ENCODE results near the gene ARAP1.
A peak's percentile ranks its signal among the peaks of the same experiment; 100 is the strongest.

The ARAP1 gene

DNA sequence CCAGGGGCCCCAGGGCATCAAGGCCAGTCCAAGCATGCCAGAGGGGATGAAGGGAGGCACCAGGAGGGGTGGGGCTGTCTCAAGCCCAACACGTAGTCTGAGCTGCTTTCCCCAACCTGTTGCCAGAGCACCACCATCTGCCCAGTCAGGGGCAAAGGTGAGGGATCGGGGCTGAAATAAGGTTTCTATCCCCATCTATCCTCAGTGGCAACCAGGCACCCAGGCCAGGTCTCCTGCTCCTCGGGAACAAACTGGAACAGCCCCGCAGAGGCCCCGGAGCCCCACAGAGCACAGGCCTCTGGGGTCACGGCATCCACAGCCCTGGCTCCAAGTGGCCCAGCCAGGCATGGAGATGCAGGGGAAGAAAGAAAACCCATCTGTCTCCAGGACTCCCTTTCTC is 22.3 kb upstream of the ARAP1 start:
- Mint-ChIP-seq H3K27me3 (no peaks in the 10 kb centered on the region), H3K4me1 (ENCODE audit: low read depth) (peaks cover 2% of the 10 kb centered on the region), H3K4me3 (no peak overlapping the region), H3K9me3 (no peaks in the 10 kb centered on the region), H3K27ac (no peak overlapping the region), H3K36me3 (ENCODE audit: low read depth) (no peaks in the 10 kb centered on the region)
- no peak for DNase-seq

DNA sequence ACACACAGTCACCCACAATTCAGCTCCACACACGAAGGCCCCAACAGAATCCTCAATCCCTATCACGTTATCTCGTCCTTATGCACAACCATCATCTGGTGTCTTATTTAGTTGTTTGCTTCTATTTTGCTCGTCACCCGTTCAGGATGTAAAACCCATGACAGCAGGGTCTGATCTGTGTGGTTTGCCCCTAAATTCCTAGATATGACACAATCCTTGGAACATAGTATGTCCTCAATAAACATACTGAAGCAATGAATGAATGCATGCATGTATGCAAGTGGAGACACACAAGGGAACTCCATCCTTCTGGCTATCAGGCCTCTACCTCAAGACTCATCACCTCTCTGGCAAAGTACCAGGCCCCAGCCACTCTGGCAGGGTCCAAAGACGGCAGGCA is 21.5 kb upstream of the ARAP1 start:
- Mint-ChIP-seq H3K27me3 (no peaks in the 10 kb centered on the region), H3K4me1 (ENCODE audit: low read depth) (no peaks in the 10 kb centered on the region), H3K27ac (no peak overlapping the region), H3K36me3 (ENCODE audit: low read depth) (no peaks in the 10 kb centered on the region), H3K4me3 (no peak overlapping the region), H3K9me3 (no peaks in the 10 kb centered on the region)
- no peak for DNase-seq

DNA sequence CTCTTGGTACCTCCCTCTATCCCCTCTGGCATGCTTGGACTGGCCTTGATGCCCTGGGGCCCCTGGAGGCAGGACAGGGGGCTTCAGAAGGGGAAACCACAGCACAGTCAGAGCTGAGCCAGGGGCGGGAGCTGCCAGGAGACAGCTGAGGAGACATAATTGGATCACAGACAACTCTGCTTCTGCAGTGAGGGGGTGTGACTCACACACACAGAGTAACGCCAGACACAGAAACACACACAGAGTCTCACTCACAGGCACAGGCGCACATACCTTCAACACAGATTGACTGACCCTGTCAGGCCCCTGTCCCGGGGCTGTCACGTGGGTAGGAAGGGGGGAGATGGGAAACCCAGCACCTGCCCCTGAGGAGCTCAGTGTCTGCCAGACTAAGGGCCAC is 21.1 kb upstream of the ARAP1 start:
- Mint-ChIP-seq H3K27ac (no peak overlapping the region), H3K36me3 (ENCODE audit: low read depth) (no peaks in the 10 kb centered on the region), H3K27me3 (no peaks in the 10 kb centered on the region), H3K9me3 (no peaks in the 10 kb centered on the region), H3K4me3 (no peak overlapping the region), H3K4me1 (ENCODE audit: low read depth) (no peaks in the 10 kb centered on the region)
- no peak for DNase-seq

DNA sequence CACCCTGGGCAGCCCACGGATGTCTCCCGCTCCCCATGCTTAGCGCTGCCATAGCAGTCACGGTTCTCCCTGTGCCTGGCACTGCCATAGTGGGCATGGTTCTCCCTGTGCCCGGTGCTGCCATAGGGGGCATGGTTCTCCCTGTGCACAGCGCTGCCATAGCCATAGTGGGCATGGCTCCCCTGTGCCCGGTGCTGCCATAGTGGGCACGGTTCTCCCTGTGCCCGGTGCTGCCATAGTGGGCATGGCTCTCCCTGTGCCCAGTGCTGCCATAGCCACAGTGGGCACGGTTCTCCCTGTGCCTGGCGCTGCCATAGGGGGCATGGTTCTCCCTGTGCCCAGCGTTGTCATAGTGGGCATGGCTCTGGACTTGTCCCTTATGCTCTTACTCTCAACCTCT is 19.9 kb upstream of the ARAP1 start:
- Mint-ChIP-seq H3K27me3 (no peaks in the 10 kb centered on the region), H3K4me3 (no peak overlapping the region), H3K36me3 (ENCODE audit: low read depth) (no peaks in the 10 kb centered on the region), H3K4me1 (ENCODE audit: low read depth) (no peaks in the 10 kb centered on the region), H3K27ac (no peak overlapping the region), H3K9me3 (no peaks in the 10 kb centered on the region)
- DNase-seq = no peak

DNA sequence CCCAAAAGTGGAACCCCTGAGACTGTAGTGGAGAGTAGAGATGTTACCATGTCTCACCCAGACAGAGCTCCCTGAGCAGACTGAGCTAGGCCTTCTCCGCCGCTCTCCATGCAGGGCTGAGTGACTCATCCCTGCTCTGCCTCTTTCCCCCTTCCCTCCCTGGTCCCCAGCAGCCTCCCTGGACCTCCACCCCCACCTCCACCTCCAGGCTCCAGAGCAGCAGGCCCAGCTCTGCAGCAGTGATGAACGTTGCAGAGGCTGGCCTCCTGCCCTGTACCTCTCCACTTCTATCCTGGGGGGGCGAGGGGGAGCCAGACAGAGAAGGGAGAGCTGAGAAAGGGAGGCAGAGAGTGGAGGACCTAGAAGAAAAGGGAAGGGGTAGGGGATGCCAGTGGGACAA is 19.3 kb upstream of the ARAP1 start:
- H3K4me3 Mint-ChIP-seq = no peak overlapping the region
- H3K9me3 Mint-ChIP-seq = no peaks in the 10 kb centered on the region
- H3K4me1 Mint-ChIP-seq (ENCODE audit: low read depth) = no peaks in the 10 kb centered on the region
- DNase-seq = no peak
- no peaks in the 10 kb centered on the region for H3K36me3 Mint-ChIP-seq (ENCODE audit: low read depth)
- H3K27me3 Mint-ChIP-seq = no peaks in the 10 kb centered on the region
- no peak overlapping the region for H3K27ac Mint-ChIP-seq

DNA sequence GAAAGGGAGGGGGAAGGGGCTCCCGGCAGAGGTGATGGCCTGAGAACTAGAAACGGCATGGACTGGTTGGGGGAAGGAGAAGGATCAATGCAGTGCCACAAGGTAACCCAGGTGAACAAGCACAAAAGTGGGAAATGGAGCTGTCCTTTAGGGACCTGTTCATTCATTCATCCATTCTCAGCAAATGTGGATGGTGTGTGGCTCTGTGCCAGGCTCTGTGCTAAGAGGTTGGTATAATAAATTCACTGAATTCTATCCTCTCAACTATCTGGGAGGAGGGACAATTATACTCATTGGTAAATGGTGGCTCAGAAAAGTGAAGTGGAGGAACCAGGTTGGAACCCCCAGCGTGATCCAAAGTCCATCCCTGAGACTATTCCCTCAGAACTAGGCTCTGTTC is 18.6 kb upstream of the ARAP1 start:
- H3K27ac Mint-ChIP-seq = no peak overlapping the region
- no peaks in the 10 kb centered on the region for H3K27me3 Mint-ChIP-seq

DNA sequence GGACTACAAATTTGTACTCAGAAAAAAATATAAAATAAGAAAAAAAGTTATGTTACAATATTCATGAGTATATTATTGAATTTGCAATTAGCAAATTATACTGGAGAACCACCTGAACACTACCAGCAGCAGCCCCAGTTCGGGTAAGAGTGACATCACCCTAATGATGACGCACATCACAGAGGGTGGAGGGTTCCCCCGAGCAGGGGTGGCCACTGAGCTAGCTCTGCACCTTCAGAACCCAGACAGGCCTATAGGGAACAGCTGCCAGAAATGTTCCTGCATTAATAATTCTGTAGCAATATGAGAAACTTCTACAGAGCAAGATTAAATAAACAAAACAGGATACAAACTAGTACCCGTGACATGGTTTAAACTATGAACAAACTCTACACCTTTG is 17.5 kb upstream of the ARAP1 start:
- H3K27me3 Mint-ChIP-seq = no peaks in the 10 kb centered on the region
- no peaks in the 10 kb centered on the region for H3K9me3 Mint-ChIP-seq
- no peaks in the 10 kb centered on the region for H3K4me1 Mint-ChIP-seq (ENCODE audit: low read depth)
- H3K27ac Mint-ChIP-seq = no peak overlapping the region
- no peak overlapping the region for H3K4me3 Mint-ChIP-seq
- no peaks in the 10 kb centered on the region for H3K36me3 Mint-ChIP-seq (ENCODE audit: low read depth)
- no peak for DNase-seq

More for the DNA sequence above, 18.6 kb upstream of the ARAP1 start:
- Mint-ChIP-seq H3K4me1 (ENCODE audit: low read depth) (no peaks in the 10 kb centered on the region), H3K4me3 (no peak overlapping the region), H3K9me3 (no peaks in the 10 kb centered on the region), H3K36me3 (ENCODE audit: low read depth) (no peaks in the 10 kb centered on the region)
- DNase-seq = no peak

DNA sequence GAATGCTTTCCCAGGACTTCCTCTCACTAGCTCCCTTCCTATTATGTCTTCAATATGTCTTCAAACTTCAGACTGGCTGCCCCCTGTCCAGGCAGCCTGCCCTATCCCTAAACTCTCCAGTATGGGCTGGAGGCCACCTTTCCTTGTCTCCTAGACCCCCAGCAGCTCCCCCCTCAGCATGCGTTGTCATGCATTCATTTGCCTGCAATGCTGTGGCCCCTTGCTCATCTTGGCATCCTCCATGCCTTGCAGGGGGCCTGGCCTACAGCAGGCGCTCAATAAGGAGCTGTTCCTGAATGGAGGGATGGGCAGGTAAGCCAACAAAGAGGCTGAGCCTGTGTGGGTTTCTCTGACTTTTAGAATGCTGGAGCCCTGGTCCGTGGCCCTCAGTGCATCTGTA is 16.4 kb upstream of the ARAP1 start:
- Mint-ChIP-seq H3K27ac (no peak overlapping the region), H3K27me3 (no peaks in the 10 kb centered on the region), H3K4me3 (no peak overlapping the region), H3K4me1 (ENCODE audit: low read depth) (peaks cover 4% of the 10 kb centered on the region), H3K36me3 (ENCODE audit: low read depth) (no peaks in the 10 kb centered on the region), H3K9me3 (no peaks in the 10 kb centered on the region)
- no peak for DNase-seq

DNA sequence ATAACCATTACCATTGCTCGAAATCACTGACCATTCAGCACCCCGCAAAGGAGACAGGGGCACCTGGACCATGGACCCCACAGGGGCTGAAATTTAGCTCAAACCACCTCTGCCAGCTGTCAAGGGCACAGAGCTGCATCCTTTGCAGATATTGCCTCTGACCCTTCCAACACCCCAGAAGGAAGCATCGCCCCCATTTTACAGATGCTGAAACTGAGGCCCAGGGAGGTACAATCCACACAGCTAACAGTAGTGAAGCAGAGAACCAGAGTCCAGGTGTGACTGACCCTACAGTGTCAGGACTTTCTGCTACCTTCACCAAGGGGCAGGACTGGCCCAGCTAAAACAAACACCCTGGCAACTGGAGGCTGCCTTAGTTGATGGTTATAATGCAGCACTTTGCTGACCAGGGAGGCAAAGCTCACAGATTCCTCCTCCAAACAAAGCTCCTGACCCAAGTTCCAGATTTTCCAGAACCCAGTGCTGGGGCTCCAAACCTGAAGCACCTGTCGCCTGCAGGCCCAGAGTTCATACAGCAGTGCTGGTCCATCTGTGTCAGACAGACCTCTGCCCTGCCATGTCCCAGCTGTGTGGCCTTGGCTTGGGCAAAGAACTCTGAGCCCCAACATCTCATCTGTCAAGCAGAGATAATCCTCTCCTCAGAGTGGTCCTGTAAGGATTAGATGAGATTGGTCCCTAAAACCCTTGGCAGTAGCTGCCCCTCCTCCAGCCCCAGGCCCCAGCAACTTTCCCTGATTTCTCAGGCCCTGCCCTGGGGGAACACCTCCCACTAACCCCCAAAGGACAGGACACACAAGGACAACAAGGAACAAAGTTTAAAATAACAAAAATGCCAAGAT is 15.2 kb upstream of the ARAP1 start:
- no peaks in the 10 kb centered on the region for H3K27me3 Mint-ChIP-seq
- no peaks in the 10 kb centered on the region for H3K36me3 Mint-ChIP-seq (ENCODE audit: low read depth)
- no peak for DNase-seq
- H3K9me3 Mint-ChIP-seq = no peaks in the 10 kb centered on the region
- H3K4me1 Mint-ChIP-seq (ENCODE audit: low read depth) = peaks cover 15% of the 10 kb centered on the region
- no peak overlapping the region for H3K27ac Mint-ChIP-seq
- H3K4me3 Mint-ChIP-seq = no peak overlapping the region

DNA sequence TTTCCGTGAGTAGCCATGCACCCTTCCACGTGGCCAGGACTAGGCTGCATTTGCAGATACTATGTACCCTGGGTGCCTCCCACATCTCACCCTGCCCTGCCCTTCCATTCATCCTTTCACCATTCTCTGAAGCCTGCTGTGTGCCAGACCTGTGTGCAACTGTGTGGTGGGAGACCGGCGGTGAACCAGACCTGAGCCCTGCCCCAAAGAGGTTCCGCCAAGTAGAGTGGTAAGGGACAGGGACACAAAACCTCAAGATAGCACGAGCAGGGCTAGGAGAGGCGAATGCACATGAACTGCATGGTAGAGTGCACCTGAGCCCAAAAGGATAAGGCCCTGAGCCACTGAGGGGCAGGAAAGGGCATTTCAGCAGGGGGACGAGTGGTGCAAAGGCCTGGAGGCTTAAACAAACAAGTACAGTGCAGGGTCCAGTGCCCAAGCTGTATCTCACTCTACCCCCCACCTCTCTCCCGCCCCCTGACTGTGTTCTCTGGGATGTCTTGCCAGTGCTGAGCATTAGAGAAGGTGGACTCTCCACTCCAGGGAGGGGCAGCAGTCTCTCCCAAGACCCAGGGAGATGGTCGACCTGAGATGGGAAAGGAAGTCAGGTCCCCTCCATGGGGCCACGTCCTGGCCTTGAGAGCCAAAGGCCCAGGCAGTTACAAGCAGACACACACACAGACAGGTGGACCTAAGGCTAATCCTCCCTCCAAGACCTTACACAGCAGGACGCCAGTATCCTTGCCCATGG is 14.1 kb upstream of the ARAP1 start:
- H3K27ac Mint-ChIP-seq = no peak overlapping the region

DNA sequence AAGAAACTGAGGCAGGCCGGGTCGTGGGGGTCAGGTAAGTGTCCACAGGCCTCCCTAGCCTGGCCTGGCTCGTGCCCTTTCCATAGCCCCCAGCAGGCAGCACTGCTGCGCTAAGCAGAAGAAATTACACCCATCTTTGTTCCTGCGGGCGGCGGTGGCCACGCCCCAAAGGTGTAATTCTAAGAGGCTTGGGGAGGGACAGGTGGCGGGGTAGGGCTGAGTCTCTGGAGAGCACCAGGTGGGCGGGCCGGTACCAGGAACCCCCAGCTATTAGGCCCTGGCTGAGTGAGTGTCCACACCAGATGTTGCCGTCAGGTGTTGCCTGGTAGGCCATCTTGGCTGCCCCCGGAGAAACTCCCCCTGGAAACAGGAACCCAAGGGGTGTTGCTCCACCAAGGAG is 12.3 kb upstream of the ARAP1 start:
- Mint-ChIP-seq H3K9me3 (no peaks in the 10 kb centered on the region), H3K27me3 (no peaks in the 10 kb centered on the region), H3K27ac (no peak overlapping the region), H3K4me1 (ENCODE audit: low read depth) (peaks cover 18% of the 10 kb centered on the region), H3K36me3 (ENCODE audit: low read depth) (no peaks in the 10 kb centered on the region), H3K4me3 (no peak overlapping the region)
- DNase-seq = no peak

More for the DNA sequence above, 14.1 kb upstream of the ARAP1 start:
- no peaks in the 10 kb centered on the region for H3K9me3 Mint-ChIP-seq
- peaks cover 18% of the 10 kb centered on the region for H3K4me1 Mint-ChIP-seq (ENCODE audit: low read depth)
- DNase-seq = no peak
- H3K4me3 Mint-ChIP-seq = no peak overlapping the region
- H3K36me3 Mint-ChIP-seq (ENCODE audit: low read depth) = no peaks in the 10 kb centered on the region
- H3K27me3 Mint-ChIP-seq = no peaks in the 10 kb centered on the region

DNA sequence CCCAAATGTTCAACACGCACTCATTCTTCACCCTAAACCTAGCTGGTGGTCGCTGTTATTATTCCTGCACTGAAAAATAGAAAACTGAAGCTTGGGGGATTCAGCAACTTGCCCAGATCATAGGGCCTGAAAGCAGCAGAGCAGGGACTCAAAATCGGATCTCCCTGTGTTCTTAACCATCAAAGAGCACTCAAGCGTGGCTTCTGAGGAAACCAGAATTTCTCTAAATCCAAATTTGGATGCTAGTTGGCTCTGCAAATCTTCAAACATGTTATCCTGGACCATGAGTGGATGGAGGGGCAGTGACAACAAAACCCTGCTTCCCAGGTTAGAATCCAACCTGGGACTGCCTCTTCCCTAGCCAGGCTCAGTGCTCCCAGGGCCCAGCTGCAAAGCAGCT is 11.6 kb upstream of the ARAP1 start:
- Mint-ChIP-seq H3K36me3 (ENCODE audit: low read depth) (no peaks in the 10 kb centered on the region), H3K4me3 (no peak overlapping the region), H3K4me1 (ENCODE audit: low read depth) (peaks cover 18% of the 10 kb centered on the region), H3K27ac (no peak overlapping the region), H3K9me3 (no peaks in the 10 kb centered on the region), H3K27me3 (no peaks in the 10 kb centered on the region)
- no peak for DNase-seq

DNA sequence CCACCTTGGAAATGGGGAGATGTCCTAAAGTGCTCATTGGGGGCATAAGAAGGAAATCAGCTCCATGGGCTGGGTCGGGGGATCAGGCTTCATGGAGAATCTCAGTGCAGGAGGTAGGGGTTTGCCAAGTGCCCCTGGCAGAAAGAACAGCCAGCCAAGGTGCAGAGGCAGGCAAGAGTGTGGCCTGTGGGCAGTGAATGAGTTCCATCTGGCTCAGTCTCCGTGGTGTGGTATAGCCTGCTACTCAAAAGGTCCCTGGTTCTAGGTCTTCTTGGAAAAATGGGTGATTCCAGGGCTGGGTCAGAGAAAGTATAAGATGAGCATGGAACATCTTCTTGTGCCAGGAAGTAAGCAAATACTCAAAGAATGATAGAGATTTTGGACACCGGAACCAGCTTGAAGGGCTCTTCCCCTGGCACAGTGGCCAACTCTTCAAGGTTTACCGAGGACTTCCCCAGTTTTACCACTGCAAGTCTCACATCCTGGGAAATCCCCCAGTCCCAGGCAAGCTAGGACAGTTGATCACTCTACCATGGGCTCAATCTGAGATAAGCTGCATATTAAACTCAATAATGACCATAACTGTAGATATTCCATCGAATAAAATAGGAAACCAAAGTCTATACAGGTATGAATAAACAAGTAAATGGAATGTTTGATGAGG is 10.6 kb upstream of the ARAP1 start:
- no peak overlapping the region for H3K4me3 Mint-ChIP-seq
- no peaks in the 10 kb centered on the region for H3K9me3 Mint-ChIP-seq
- H3K36me3 Mint-ChIP-seq (ENCODE audit: low read depth) = peaks cover 5% of the 10 kb centered on the region
- no peak for DNase-seq
- H3K4me1 Mint-ChIP-seq (ENCODE audit: low read depth) = peaks cover 18% of the 10 kb centered on the region
- H3K27ac Mint-ChIP-seq = peak overlapping the region; percentile 70
- H3K27me3 Mint-ChIP-seq = no peaks in the 10 kb centered on the region

DNA sequence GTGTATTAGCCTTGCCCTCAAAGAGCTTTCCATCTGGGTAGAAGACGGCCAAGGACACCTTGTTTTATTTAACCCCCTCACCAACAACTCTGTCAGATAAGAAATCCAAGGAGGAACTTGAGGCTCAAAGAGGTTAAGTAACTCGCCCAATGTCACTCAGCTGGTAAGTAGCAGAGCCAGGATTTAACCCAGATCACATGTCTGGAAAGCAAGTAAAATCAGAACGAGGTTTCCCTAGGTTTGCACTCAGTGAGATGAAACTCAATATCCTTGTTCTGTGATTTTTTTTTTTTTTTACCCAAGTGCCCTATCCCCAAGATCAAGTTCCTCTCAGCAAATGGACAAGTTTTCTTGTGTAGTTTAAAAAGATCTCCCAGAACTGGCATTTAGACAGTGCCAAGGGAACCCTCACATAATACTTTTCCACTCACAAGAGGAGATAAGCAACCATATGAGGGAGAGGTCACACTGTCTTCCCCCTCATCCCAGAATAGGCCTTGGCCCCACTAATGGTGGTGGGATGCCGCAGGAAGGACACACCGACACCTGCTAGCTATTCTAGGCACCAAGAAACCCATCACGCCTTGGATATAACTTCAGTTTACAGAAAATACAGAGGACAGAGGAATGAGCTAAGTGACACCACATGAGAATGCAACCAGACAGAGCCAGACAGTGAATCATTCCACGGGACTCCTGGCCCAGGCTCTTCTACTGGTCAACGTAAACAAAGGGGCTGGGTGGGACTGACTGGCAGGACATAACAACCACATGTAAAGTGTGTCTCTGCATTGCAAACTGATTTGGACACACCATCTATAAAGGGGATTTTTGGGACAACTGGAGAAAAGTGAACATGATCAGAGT is 8.6 kb upstream of the ARAP1 start:
- Mint-ChIP-seq H3K27ac (no peak overlapping the region), H3K36me3 (ENCODE audit: low read depth) (peaks cover 8% of the 10 kb centered on the region)
- no peak for DNase-seq

More for the DNA sequence above, 8.6 kb upstream of the ARAP1 start:
- Mint-ChIP-seq H3K27me3 (no peaks in the 10 kb centered on the region), H3K4me3 (no peak overlapping the region), H3K4me1 (ENCODE audit: low read depth) (peaks cover 18% of the 10 kb centered on the region), H3K9me3 (no peaks in the 10 kb centered on the region)
